K562 (cell line): Measurements from ENCODE around the gene ZNF319. TPM values are rescaled to one million over a fixed set of nuclear protein-coding genes. Genes with fewer than 3 reads are reported as not detected.

Source experiments
- ZBTB40 ChIP-seq, 2 experiments: fragments of 450-650 bp in 1 of 2; sonication (generic) in 1 of 2; formaldehyde crosslinking in 1 of 2; IDR thresholded peaks; 2 replicates each; pipeline versions ENCODE4 v1.7.1 to v1.9.0; 2016 to 2022; ENCODE audit warnings: inconsistent platforms in 1 of 2, mild to moderate bottlenecking in 1 of 2, missing genetic modification reagents in 1 of 2
- polyA plus RNA-seq, 8 experiments: library from polyadenylated mRNA; depleted of rRNA in 4 of 8; stranded (reverse) in 5 of 8; unstranded in 3 of 8; fragments of >200 nt; fragmentation: Nextera tagmentation in 2 of 8; fragmentation: Illumina TruSeq in 1 of 8; extraction: Ambion mirVana in 2 of 8; extraction: Trizol in 1 of 8; gene quantifications; 2 replicates each; pipeline versions ENCODE4 v1.2.1 to v1.2.3, GENCODE V29; 2011 to 2014; ENCODE audit warnings: inconsistent platforms in 1 of 8, missing spikeins in 1 of 8
- total RNA-seq, 7 experiments: library from RNA; depleted of rRNA in 6 of 7; stranded (reverse); fragments of >200 nt in 6 of 7; fragmentation: Illumina TruSeq in 2 of 7; extraction: Trizol in 2 of 7; gene quantifications; 2 replicates each; pipeline versions ENCODE4 v1.2.1 to v1.2.3, GENCODE V29; 2011 to 2021; ENCODE audit warnings: low replicate concordance in 1 of 7

Gene ZNF319
- total and polyA plus RNA-seq, 9 of the 15 experiments (the other 6 are each of a cell fraction or from before 2014, with no cell fraction given) = 0.20 to 5.7 (median 1.4) TPM

DNA sequence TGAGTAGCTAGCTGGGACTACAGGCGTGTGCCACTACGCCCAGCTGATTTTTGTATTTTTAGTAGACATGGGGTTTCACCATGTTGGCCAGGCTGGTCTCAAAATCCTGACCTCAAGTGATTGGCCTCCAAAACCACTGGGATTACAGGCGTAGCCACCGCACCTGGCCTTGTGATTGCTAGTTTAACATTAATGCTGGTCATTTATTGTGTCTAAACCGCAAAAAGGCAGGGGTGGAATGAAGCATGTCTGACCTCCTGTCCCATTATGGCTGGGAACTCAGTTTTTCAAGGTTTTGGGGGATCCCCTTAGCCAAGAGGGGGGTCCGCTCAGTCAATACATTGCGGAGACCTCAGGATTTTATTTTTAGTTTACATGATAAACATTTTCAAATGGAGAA lies 18.8 kb downstream of the ZNF319 start (continued):
- TF ChIP-seq ZBTB40 (IDR thresholded peaks at IDR 0.05) (no peak), ZBTB40 (CRISPR knock-in tag; IDR thresholded peaks at IDR 0.05) (no peak)
